Adrenal gland (tissue), 5 donors: ENCODE measurements around the gene SORD.

ENCODE experiments used
- POLR2A ChIP-seq, 2 donors: fragments of 450-650 bp; IDR thresholded peaks; one replicate each; pipeline ENCODE4 v1.6.1; 2017; ENCODE audit warnings: antibody characterized with exemption in 2 of 2, mild to moderate bottlenecking in 2 of 2, moderate library complexity in 1 of 2
- TF ChIP-seq, protein P1 (sequence below), 6 experiments: fragments of 450-650 bp in 4 of 6; fragments of 200-600 bp in 2 of 6; sonication (generic) in 1 of 6; IDR thresholded peaks; 1 replicate in 5 of 6; 2 replicates in 1 of 6; pipeline versions ENCODE4 v1.5.1 to v1.8.0; 2016 to 2021; ENCODE audit warnings: antibody characterized with exemption in 6 of 6, mild to moderate bottlenecking in 2 of 6, moderate library complexity in 1 of 6
- donor health status: DM: no; HTN: no; CAD: no.

DNA sequence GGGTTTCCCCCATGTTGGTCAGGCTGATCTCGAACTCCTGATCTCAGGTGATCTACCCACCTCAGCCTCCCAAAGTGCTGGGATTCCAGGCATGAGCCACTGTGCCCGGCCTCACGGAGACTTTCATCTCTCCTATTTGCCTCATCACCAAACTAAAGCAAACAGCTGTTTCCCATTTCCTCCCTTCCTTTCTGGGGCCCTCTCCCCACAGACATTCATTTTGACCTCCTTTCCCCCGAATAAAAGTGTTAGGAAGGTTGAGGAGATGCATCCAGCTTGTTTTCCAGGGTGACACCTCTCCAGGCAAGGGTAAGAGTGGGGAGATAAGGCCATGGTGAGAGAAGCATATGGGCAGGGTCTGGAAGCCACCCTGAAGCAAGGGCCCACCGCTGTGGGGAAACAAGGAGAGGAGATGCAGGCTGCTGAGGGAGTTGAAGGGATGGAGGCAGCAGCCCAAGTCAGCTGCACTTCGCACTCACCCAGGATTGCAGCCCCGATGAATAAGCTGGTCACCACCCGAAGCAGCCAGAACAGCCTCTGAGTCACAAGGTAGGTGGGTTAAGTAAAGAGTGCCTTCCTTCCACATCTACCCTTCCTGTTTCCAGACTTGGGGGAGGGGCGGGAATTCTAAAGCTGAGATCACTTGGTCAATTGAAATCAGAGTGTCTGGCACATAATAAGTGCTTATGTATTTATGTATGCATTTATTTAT, 98.9 kb downstream of the SORD start:
- TF ChIP-seq, protein P1, sequence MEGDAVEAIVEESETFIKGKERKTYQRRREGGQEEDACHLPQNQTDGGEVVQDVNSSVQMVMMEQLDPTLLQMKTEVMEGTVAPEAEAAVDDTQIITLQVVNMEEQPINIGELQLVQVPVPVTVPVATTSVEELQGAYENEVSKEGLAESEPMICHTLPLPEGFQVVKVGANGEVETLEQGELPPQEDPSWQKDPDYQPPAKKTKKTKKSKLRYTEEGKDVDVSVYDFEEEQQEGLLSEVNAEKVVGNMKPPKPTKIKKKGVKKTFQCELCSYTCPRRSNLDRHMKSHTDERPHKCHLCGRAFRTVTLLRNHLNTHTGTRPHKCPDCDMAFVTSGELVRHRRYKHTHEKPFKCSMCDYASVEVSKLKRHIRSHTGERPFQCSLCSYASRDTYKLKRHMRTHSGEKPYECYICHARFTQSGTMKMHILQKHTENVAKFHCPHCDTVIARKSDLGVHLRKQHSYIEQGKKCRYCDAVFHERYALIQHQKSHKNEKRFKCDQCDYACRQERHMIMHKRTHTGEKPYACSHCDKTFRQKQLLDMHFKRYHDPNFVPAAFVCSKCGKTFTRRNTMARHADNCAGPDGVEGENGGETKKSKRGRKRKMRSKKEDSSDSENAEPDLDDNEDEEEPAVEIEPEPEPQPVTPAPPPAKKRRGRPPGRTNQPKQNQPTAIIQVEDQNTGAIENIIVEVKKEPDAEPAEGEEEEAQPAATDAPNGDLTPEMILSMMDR (IDR thresholded peaks at IDR 0.05): no peak
- no peak for TF ChIP-seq POLR2A (IDR thresholded peaks at IDR 0.05)
